ENCODE measurements around the gene CMIP.
A peak's percentile ranks its signal among the peaks of the same experiment; 100 is the strongest.

The CMIP gene

GRCh38 chr16:81477697-81478693 lies 33.4 kb downstream of the CMIP start:
- peaks cover 74% of the 10 kb centered on the region for H3K36me3 Mint-ChIP-seq (ENCODE audit: insufficient read depth)
- DNase-seq = no peak
- peaks cover 0 to 5% of the 10 kb centered on the region in 2 donors for H3K9me3 Mint-ChIP-seq
- H3K4me1 Mint-ChIP-seq (ENCODE audit: low read depth in 2 of 2) = peaks cover 79 to 82% of the 10 kb centered on the region in 2 donors
- ATAC-seq (replicated peaks) = no peak
- peak overlapping the region; percentile 74 to 91 for H3K27ac Mint-ChIP-seq
- peak overlapping the region in 1 of 2 donors; percentile 61 for H3K4me3 Mint-ChIP-seq
- H3K27me3 Mint-ChIP-seq = no peaks in the 10 kb centered on the region

GRCh38 chr16:81478876-81479511 lies 34.4 kb downstream of the CMIP start:
- no peak for DNase-seq
- Mint-ChIP-seq H3K4me3 (peak overlapping the region; percentile 57 to 58), H3K9me3 (peaks cover 0 to 6% of the 10 kb centered on the region in 2 donors), H3K27ac (peak overlapping the region; percentile 74 to 91), H3K27me3 (no peaks in the 10 kb centered on the region), H3K36me3 (ENCODE audit: insufficient read depth) (peaks cover 73% of the 10 kb centered on the region), H3K4me1 (ENCODE audit: low read depth in 2 of 2) (peaks cover 79 to 80% of the 10 kb centered on the region in 2 donors)
- ATAC-seq (replicated peaks) = peak; percentile 50

- Mint-ChIP-seq H3K36me3 (ENCODE audit: insufficient read depth) (peaks cover 63% of the 10 kb centered on the region), H3K4me3 (peak overlapping the region; percentile 29 to 34), H3K4me1 (ENCODE audit: low read depth in 2 of 2) (peaks cover 71 to 80% of the 10 kb centered on the region in 2 donors), H3K27ac (peak overlapping the region; percentile 85 to 86), H3K9me3 (peaks cover 0 to 6% of the 10 kb centered on the region in 2 donors), H3K27me3 (no peaks in the 10 kb centered on the region)
- no peak for DNase-seq
- no peak for ATAC-seq (replicated peaks)
Measured at GRCh38 chr16:81480606-81481206, 36.1 kb downstream of the CMIP start.

GRCh38 chr16:81481207-81481821 lies 36.7 kb downstream of the CMIP start:
- H3K4me1 Mint-ChIP-seq (ENCODE audit: low read depth in 2 of 2) = peaks cover 66 to 78% of the 10 kb centered on the region in 2 donors
- DNase-seq = no peak
- ATAC-seq (replicated peaks) = peak; percentile 63
- H3K4me3 Mint-ChIP-seq = peak overlapping the region; percentile 22 to 29
- H3K27me3 Mint-ChIP-seq = no peaks in the 10 kb centered on the region
- H3K9me3 Mint-ChIP-seq = peaks cover 0 to 6% of the 10 kb centered on the region in 2 donors
- peak overlapping the region; percentile 85 to 86 for H3K27ac Mint-ChIP-seq
- H3K36me3 Mint-ChIP-seq (ENCODE audit: insufficient read depth) = peaks cover 59% of the 10 kb centered on the region

- H3K4me1 Mint-ChIP-seq (ENCODE audit: low read depth in 2 of 2) = peaks cover 63 to 67% of the 10 kb centered on the region in 2 donors
- ATAC-seq (replicated peaks) = no peak
- H3K9me3 Mint-ChIP-seq = peaks cover 0 to 6% of the 10 kb centered on the region in 2 donors
- H3K36me3 Mint-ChIP-seq (ENCODE audit: insufficient read depth) = peaks cover 51% of the 10 kb centered on the region
- H3K27ac Mint-ChIP-seq = peak overlapping the region; percentile 80 to 85
- no peak for DNase-seq
- H3K27me3 Mint-ChIP-seq = no peaks in the 10 kb centered on the region
- peak overlapping the region in 1 of 2 donors; percentile 22 for H3K4me3 Mint-ChIP-seq
Measured at GRCh38 chr16:81482329-81483063, 37.9 kb downstream of the CMIP start.

- no peaks in the 10 kb centered on the region for H3K27me3 Mint-ChIP-seq
- peaks cover 48% of the 10 kb centered on the region for H3K36me3 Mint-ChIP-seq (ENCODE audit: insufficient read depth)
- ATAC-seq (replicated peaks) (no peak), DNase-seq (no peak)
- peak overlapping the region; percentile 74 to 80 for H3K27ac Mint-ChIP-seq
- peak overlapping the region in 1 of 2 donors; percentile 36 for H3K4me3 Mint-ChIP-seq
- H3K9me3 Mint-ChIP-seq = peaks cover 0 to 6% of the 10 kb centered on the region in 2 donors
- peaks cover 60 to 66% of the 10 kb centered on the region in 2 donors for H3K4me1 Mint-ChIP-seq (ENCODE audit: low read depth in 2 of 2)
Measured at GRCh38 chr16:81483064-81483969, 38.7 kb downstream of the CMIP start.

DNA sequence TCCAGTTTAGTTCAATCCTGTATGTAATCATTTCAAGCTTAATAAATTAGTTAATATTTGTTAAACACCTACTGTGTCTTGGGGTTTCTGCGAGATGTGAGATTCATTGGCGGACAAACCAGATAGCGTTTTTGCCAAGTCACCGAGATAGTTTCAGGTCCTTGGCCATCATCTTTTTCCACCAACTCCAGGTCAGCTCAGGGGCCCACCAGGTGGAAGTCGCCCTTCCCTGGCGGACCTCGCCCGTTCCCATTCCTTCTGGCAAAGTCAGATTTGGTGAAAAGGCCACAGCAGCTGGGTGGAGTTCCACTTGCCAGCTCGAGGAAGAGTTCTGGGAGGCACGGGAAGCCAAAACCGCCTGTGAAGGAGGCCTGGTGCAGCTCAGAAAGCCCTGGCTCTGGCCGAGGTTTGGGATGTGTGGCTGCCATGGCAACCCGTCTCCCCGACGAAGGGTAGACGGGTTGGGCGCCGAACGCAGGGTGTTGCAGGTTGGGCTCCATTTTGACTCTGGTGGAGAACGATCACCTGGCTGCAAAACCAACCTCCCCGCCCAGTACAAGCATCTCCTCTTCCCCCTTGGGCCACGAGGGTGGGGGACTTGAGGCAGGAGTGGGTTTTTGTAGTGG lies 39.5 kb downstream of the CMIP start:
- H3K9me3 Mint-ChIP-seq = peaks cover 0 to 6% of the 10 kb centered on the region in 2 donors
- H3K36me3 Mint-ChIP-seq (ENCODE audit: insufficient read depth) = peaks cover 40% of the 10 kb centered on the region
- no peak overlapping the region for H3K4me3 Mint-ChIP-seq
- no peaks in the 10 kb centered on the region for H3K27me3 Mint-ChIP-seq
- no peak for ATAC-seq (replicated peaks)
- peak overlapping the region; percentile 74 to 80 for H3K27ac Mint-ChIP-seq
- peaks cover 62 to 67% of the 10 kb centered on the region in 2 donors for H3K4me1 Mint-ChIP-seq (ENCODE audit: low read depth in 2 of 2)
- no peak for DNase-seq

- no peak overlapping the region for H3K4me3 Mint-ChIP-seq
- H3K27me3 Mint-ChIP-seq = no peaks in the 10 kb centered on the region
- H3K4me1 Mint-ChIP-seq (ENCODE audit: low read depth in 2 of 2) = peaks cover 60 to 62% of the 10 kb centered on the region in 2 donors
- DNase-seq (no peak), ATAC-seq (replicated peaks) (no peak)
- peak overlapping the region; percentile 65 for H3K27ac Mint-ChIP-seq
- H3K36me3 Mint-ChIP-seq (ENCODE audit: insufficient read depth) = peaks cover 35% of the 10 kb centered on the region
- H3K9me3 Mint-ChIP-seq = peaks cover 0 to 6% of the 10 kb centered on the region in 2 donors
Measured at GRCh38 chr16:81484908-81485624, 40.5 kb downstream of the CMIP start.

- ATAC-seq (replicated peaks) = no peak
- H3K4me1 Mint-ChIP-seq (ENCODE audit: low read depth in 2 of 2) = peaks cover 55 to 58% of the 10 kb centered on the region in 2 donors
- H3K27me3 Mint-ChIP-seq = no peaks in the 10 kb centered on the region
- no peak overlapping the region for H3K4me3 Mint-ChIP-seq
- H3K27ac Mint-ChIP-seq = peak overlapping the region; percentile 65
- DNase-seq = no peak
- H3K9me3 Mint-ChIP-seq = peaks cover 0 to 6% of the 10 kb centered on the region in 2 donors
- H3K36me3 Mint-ChIP-seq (ENCODE audit: insufficient read depth) = peaks cover 37% of the 10 kb centered on the region
Measured at GRCh38 chr16:81485824-81486539, 41.4 kb downstream of the CMIP start.

- Mint-ChIP-seq H3K27me3 (no peaks in the 10 kb centered on the region), H3K36me3 (ENCODE audit: insufficient read depth) (peaks cover 36% of the 10 kb centered on the region), H3K4me1 (ENCODE audit: low read depth in 2 of 2) (peaks cover 51 to 52% of the 10 kb centered on the region in 2 donors), H3K9me3 (peaks cover 0 to 6% of the 10 kb centered on the region in 2 donors), H3K27ac (peak overlapping the region; percentile 65), H3K4me3 (no peak overlapping the region)
- ATAC-seq (replicated peaks) = no peak
- no peak for DNase-seq
Measured at GRCh38 chr16:81486540-81487061, 42.0 kb downstream of the CMIP start.

Data from effector memory CD8-positive, alpha-beta T cell (primary cell).